Panc1 (cell line): ENCODE results near the gene C1orf116. TPM values are rescaled to one million over a fixed set of nuclear protein-coding genes. Genes with fewer than 3 reads are reported as not detected.

Experiments
- ATAC-seq: fragments of 200-7000 bp; cut with Tn5 transposase; 2 replicates; pipeline ENCODE4 v1.9.1; 2020; ENCODE audit warnings: mild to moderate bottlenecking, moderate library complexity
- BruUV-seq: library from RNA; stranded (reverse); fragments of 400-500 nt; replicated peaks from 2 replicates; lab custom pipeline; 2021; lab: Mats Ljungman, UMichigan
- CTCF ChIA-PET: fragments of 300-600 bp; sonication (Branson Sonifier 250); formaldehyde crosslinking; loops from one replicate; lab custom pipeline; 2022; ENCODE audit warnings: antibody characterized with exemption; lab: Charles Lee
- POLR2A ChIA-PET: fragments of 300-600 bp; sonication (Branson Sonifier 250); formaldehyde crosslinking; loops from one replicate; lab custom pipeline; 2022; ENCODE audit warnings: antibody characterized with exemption; lab: Charles Lee
- DNase-seq: peaks from one replicate; pipeline ENCODE4 v3.0.0-alpha.2; 2010; ENCODE audit warnings: low read depth, low spot score
- H3K27ac ChIP-seq: 2 replicates; pipeline ENCODE4 v1.5.1; 2011; ENCODE audit warnings: mild to moderate bottlenecking, low read length, inconsistent platforms
- H3K27me3 ChIP-seq: fragments of 200-500 bp; sonication (Bioruptor generic); 2 replicates; pipeline ENCODE4 v1.6.0; 2014; ENCODE audit warnings: low read length, inconsistent platforms; ENCODE audit not compliant: control insufficient read depth, insufficient read depth
- H3K36me3 ChIP-seq: fragments of 200-500 bp; sonication (Bioruptor generic); 2 replicates; pipeline ENCODE4 v1.5.1; 2014; ENCODE audit warnings: inconsistent platforms, mild to moderate bottlenecking, low read length, moderate library complexity; ENCODE audit not compliant: control insufficient read depth, insufficient read depth
- H3K4me1 ChIP-seq: 2 replicates; pipeline ENCODE4 v1.5.1; 2011; ENCODE audit warnings: inconsistent platforms, mild to moderate bottlenecking, low read length, moderate library complexity; ENCODE audit not compliant: control insufficient read depth, insufficient read depth
- H3K4me3 ChIP-seq, 2 experiments: 2 replicates each; pipeline ENCODE4 v1.5.1; 2011 to 2012; ENCODE audit warnings: low read depth in 2 of 2, low read length in 2 of 2, mild to moderate bottlenecking in 2 of 2, inconsistent platforms in 1 of 2, moderate library complexity in 1 of 2
- H3K9me3 ChIP-seq: fragments of 200-500 bp; sonication (Bioruptor generic); 2 replicates; pipeline ENCODE4 v1.5.1; 2014; ENCODE audit warnings: low read depth, mild to moderate bottlenecking, inconsistent platforms, low read length, moderate library complexity; ENCODE audit not compliant: control insufficient read depth, insufficient read depth
- CTCF ChIP-seq: fragments of 450-650 bp; IDR thresholded peaks from 2 replicates; pipeline ENCODE4 v1.5.1; 2017; ENCODE audit warnings: mild to moderate bottlenecking
- POLR2AphosphoS5 ChIP-seq: IDR thresholded peaks from 2 replicates; pipeline ENCODE4 v1.6.1; 2012; ENCODE audit warnings: mild to moderate bottlenecking, low read depth, low read length, moderate library complexity
- SIN3A ChIP-seq: IDR thresholded peaks from 2 replicates; pipeline ENCODE4 v1.6.1; 2012; ENCODE audit warnings: low read depth, mild to moderate bottlenecking, low read length, moderate library complexity, borderline replicate concordance; ENCODE audit not compliant: insufficient read depth
- TCF7L2 ChIP-seq: IDR thresholded peaks from 2 replicates; pipeline ENCODE4 v1.6.1; 2011; ENCODE audit warnings: mild to moderate bottlenecking, low read depth, low read length, inconsistent platforms
- in situ Hi-C: cut with HindIII; loops from 2 replicates; pipeline ENCODE4 v1.10.0; 2016; ENCODE audit warnings: low sequenced_read_pairs, low pct_unique_long_range_greater_than_20kb
- intact Hi-C: fragments of 100-400 bp; cut with micrococcal nuclease; formaldehyde crosslinking; loops from one replicate; pipeline ENCODE4 v1.10.0; 2022; ENCODE audit not compliant: unreplicated experiment
- total RNA-seq: library from RNA; stranded (reverse); gene quantifications from one replicate; pipeline ENCODE4 v1.2.1, GENCODE V29; 2021; ENCODE audit not compliant: unreplicated experiment
- TF ChIP-seq, protein P1 (sequence below), 2 experiments: IDR thresholded peaks; 2 replicates each; pipeline ENCODE4 v1.6.1; 2011 to 2012; ENCODE audit warnings: low read depth in 2 of 2, control low read depth in 1 of 2, low read length in 1 of 2, mild to moderate bottlenecking in 1 of 2, moderate library complexity in 1 of 2; ENCODE audit not compliant: insufficient read depth in 1 of 2

The C1orf116 gene
- total RNA-seq, 1 experiment from 2014 or later: 0.08 TPM

DNA sequence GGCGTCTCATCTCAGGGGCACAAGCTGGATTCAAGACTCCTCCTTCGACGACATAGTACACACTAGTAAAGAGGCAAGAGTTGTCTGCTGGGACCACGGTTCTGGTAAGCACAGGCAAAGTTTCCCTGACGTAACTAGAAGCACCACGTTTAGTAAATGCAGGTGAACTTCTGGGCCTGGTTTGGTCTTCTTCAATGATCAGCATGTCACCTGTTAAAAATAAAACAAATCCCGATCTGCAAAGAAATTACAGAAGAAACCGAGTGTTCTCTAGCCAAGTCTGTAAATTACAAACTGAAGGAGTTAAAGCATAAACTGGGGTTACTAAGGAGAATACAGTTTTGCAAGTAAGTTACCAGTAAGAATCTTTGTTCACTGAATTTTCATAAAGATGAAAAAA is 17.0 kb upstream of the C1orf116 start:
- CTCF ChIA-PET: no interaction called here
- Histone ChIP-seq H3K27ac (peak overlapping the region; percentile 97), H3K4me1 (peaks cover 14% of the 10 kb centered on the region), H3K4me3 (peak overlapping the region; percentile 98 to 100), H3K36me3 (peaks cover 21% of the 10 kb centered on the region), H3K9me3 (no peaks in the 10 kb centered on the region), H3K27me3 (no peaks in the 10 kb centered on the region)
- in situ Hi-C loops: no loop called here
- no TSS peak for BruUV-seq
- DNase-seq (no peak), ATAC-seq (no peak)
- POLR2A ChIA-PET: no interaction called here
- TF ChIP-seq, protein P1, sequence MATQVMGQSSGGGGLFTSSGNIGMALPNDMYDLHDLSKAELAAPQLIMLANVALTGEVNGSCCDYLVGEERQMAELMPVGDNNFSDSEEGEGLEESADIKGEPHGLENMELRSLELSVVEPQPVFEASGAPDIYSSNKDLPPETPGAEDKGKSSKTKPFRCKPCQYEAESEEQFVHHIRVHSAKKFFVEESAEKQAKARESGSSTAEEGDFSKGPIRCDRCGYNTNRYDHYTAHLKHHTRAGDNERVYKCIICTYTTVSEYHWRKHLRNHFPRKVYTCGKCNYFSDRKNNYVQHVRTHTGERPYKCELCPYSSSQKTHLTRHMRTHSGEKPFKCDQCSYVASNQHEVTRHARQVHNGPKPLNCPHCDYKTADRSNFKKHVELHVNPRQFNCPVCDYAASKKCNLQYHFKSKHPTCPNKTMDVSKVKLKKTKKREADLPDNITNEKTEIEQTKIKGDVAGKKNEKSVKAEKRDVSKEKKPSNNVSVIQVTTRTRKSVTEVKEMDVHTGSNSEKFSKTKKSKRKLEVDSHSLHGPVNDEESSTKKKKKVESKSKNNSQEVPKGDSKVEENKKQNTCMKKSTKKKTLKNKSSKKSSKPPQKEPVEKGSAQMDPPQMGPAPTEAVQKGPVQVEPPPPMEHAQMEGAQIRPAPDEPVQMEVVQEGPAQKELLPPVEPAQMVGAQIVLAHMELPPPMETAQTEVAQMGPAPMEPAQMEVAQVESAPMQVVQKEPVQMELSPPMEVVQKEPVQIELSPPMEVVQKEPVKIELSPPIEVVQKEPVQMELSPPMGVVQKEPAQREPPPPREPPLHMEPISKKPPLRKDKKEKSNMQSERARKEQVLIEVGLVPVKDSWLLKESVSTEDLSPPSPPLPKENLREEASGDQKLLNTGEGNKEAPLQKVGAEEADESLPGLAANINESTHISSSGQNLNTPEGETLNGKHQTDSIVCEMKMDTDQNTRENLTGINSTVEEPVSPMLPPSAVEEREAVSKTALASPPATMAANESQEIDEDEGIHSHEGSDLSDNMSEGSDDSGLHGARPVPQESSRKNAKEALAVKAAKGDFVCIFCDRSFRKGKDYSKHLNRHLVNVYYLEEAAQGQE (IDR thresholded peaks at IDR 0.05; ENCODE audit: insufficient read depth in 1 of 2, low read depth in 2 of 2, low read length in 1 of 2): no peak
- TF ChIP-seq TCF7L2 (no peak), SIN3A (no peak), POLR2AphosphoS5 (no peak), CTCF (no peak)
- intact Hi-C loops: no loop called here

- POLR2A ChIA-PET: no interaction called here
- CTCF ChIA-PET: no interaction called here
- H3K27ac ChIP-seq: no peak overlapping the region; the same call in 1 of the 2 replicates
- peaks cover 13% of the 10 kb centered on the region for H3K4me1 ChIP-seq
- H3K27me3 ChIP-seq: no peaks in the 10 kb centered on the region
- H3K4me3 ChIP-seq: no peak overlapping the region; a peak in 1 of 4 replicates
- in situ Hi-C loops: no loop called here
- H3K9me3 ChIP-seq: no peaks in the 10 kb centered on the region
- ATAC-seq (no peak), DNase-seq (no peak)
- intact Hi-C loops: no loop called here
- no TSS peak for BruUV-seq
- no peak for TF ChIP-seq SIN3A
- TF ChIP-seq, protein P1 (IDR thresholded peaks at IDR 0.05; ENCODE audit: insufficient read depth in 1 of 2, low read depth in 2 of 2, low read length in 1 of 2): no peak
- TF ChIP-seq CTCF: no peak
- TF ChIP-seq TCF7L2: no peak
- TF ChIP-seq POLR2AphosphoS5: no peak
- peaks cover 21% of the 10 kb centered on the region for H3K36me3 ChIP-seq
These were observed 16.5 kb upstream of the C1orf116 start for GRCh38 chr1:207049054-207049453.
